IMR-90 (cell line): ENCODE results near the gene NTSR1. TPM values are rescaled to one million over a fixed set of nuclear protein-coding genes. Genes with fewer than 3 reads are reported as not detected.

Experiments used
- ATAC-seq: fragments of 200-7000 bp; cut with Tn5 transposase; 2 replicates; pipeline ENCODE4 v1.9.1; 2020; ENCODE audit warnings: low read depth, mild to moderate bottlenecking, moderate library complexity
- BruUV-seq: library from RNA; stranded (reverse); fragments of 400-500 nt; replicated peaks from 2 replicates; lab custom pipeline; 2021; lab: Mats Ljungman, UMichigan
- CTCF ChIA-PET: fragments of 300-600 bp; formaldehyde crosslinking; extraction: SDS; loops from one replicate; lab custom pipeline; 2021; ENCODE audit warnings: antibody characterized with exemption; lab: Yijun Ruan, JAX
- POLR2A ChIA-PET: fragments of 300-600 bp; sonication (Branson Sonifier 250); formaldehyde crosslinking; loops from one replicate; lab custom pipeline; 2022; ENCODE audit warnings: antibody characterized with exemption; ENCODE audit not compliant: unreplicated experiment; lab: Charles Lee
- DNase-seq: peaks from one replicate; pipeline ENCODE4 v3.0.0; 2013
- H2AFZ ChIP-seq: replicated peaks from 2 replicates; pipeline ENCODE3; 2013; ENCODE audit warnings: low read length, mild to moderate bottlenecking; ENCODE audit not compliant: poor library complexity
- H2AK5ac ChIP-seq: 2 replicates; pipeline ENCODE4 v1.6.1; 2013; ENCODE audit warnings: low read depth, low read length, inconsistent platforms
- H2AK9ac ChIP-seq: replicated peaks from 2 replicates; pipeline ENCODE3; 2013; ENCODE audit warnings: mild to moderate bottlenecking, low read depth, low read length, moderate library complexity; ENCODE audit not compliant: poor library complexity
- H2BK120ac ChIP-seq: 2 replicates; pipeline ENCODE4 v1.6.1; 2013; ENCODE audit warnings: low read depth, low read length, inconsistent platforms
- H2BK15ac ChIP-seq: 3 replicates; pipeline ENCODE4 v1.6.1; 2013; ENCODE audit warnings: low read depth, low read length, inconsistent platforms
- H2BK20ac ChIP-seq: 2 replicates; pipeline ENCODE4 v1.6.1; 2013; ENCODE audit warnings: low read depth, mild to moderate bottlenecking, inconsistent platforms, low read length, moderate library complexity
- H2BK5ac ChIP-seq: 2 replicates; pipeline ENCODE4 v1.6.1; 2013; ENCODE audit warnings: mild to moderate bottlenecking, low read depth, low read length, inconsistent platforms; ENCODE audit not compliant: poor library complexity, severe bottlenecking
- H3K14ac ChIP-seq: replicated peaks from 2 replicates; pipeline ENCODE4 v1.6.1; 2013; ENCODE audit warnings: low read depth, low read length, inconsistent platforms
- H3K18ac ChIP-seq: 2 replicates; pipeline ENCODE4 v1.6.1; 2013; ENCODE audit warnings: low read depth, low read length, control low read depth
- H3K23ac ChIP-seq: 2 replicates; pipeline ENCODE4 v1.6.1; 2013; ENCODE audit warnings: low read depth, low read length, inconsistent platforms
- H3K27ac ChIP-seq: 2 replicates; pipeline ENCODE4 v1.5.1; 2013; ENCODE audit warnings: mild to moderate bottlenecking, control low read depth, low read length; ENCODE audit not compliant: insufficient read depth
- H3K27me3 ChIP-seq: 2 replicates; pipeline ENCODE4 v1.6.1; 2013; ENCODE audit warnings: low read length; ENCODE audit not compliant: control insufficient read depth, insufficient read depth
- H3K36me3 ChIP-seq: 2 replicates; pipeline ENCODE4 v1.6.1; 2013; ENCODE audit warnings: low read length, mixed read lengths; ENCODE audit not compliant: control insufficient read depth, insufficient read depth
- H3K4ac ChIP-seq: 2 replicates; pipeline ENCODE4 v1.6.1; 2013; ENCODE audit warnings: low read depth, low read length, inconsistent platforms
- H3K4me1 ChIP-seq: 2 replicates; pipeline ENCODE4 v1.6.1; 2013; ENCODE audit warnings: low read length, mixed read lengths; ENCODE audit not compliant: control insufficient read depth, insufficient read depth
- H3K4me2 ChIP-seq: 2 replicates; pipeline ENCODE4 v1.6.1; 2013; ENCODE audit warnings: low read depth, mild to moderate bottlenecking, control low read depth, low read length, moderate library complexity
- H3K4me3 ChIP-seq: 2 replicates; pipeline ENCODE4 v1.5.1; 2013; ENCODE audit warnings: low read depth, mild to moderate bottlenecking, control low read depth, low read length, moderate library complexity; ENCODE audit not compliant: insufficient read depth
- H3K56ac ChIP-seq: 2 replicates; pipeline ENCODE4 v1.6.1; 2013; ENCODE audit warnings: low read length, inconsistent platforms; ENCODE audit not compliant: insufficient read depth; ENCODE audit errors: extremely low read depth
- H3K79me1 ChIP-seq, 2 experiments: 2 replicates each; pipeline ENCODE4 v1.6.1; 2013; ENCODE audit warnings: low read length in 2 of 2, inconsistent platforms in 1 of 2, low read depth in 1 of 2
- H3K9ac ChIP-seq: 2 replicates; pipeline ENCODE4 v1.6.1; 2013; ENCODE audit warnings: low read depth, low read length, control low read depth
- H3K9me1 ChIP-seq: 2 replicates; pipeline ENCODE4 v1.6.1; 2013; ENCODE audit warnings: low read length, inconsistent platforms; ENCODE audit not compliant: insufficient read depth
- H3K9me3 ChIP-seq: 2 replicates; pipeline ENCODE4 v1.6.1; 2013; ENCODE audit warnings: low read length; ENCODE audit not compliant: control insufficient read depth, insufficient read depth
- H4K20me1 ChIP-seq: 2 replicates; pipeline ENCODE4 v1.6.1; 2013; ENCODE audit warnings: low read length, inconsistent platforms; ENCODE audit not compliant: insufficient read depth
- H4K5ac ChIP-seq: 2 replicates; pipeline ENCODE4 v1.6.1; 2013; ENCODE audit warnings: mild to moderate bottlenecking, low read depth, low read length, control low read depth
- H4K8ac ChIP-seq, 2 experiments: 2 replicates each; pipeline ENCODE4 v1.6.1; 2013; ENCODE audit warnings: low read depth in 2 of 2, low read length in 2 of 2, control low read depth in 1 of 2, inconsistent platforms in 1 of 2
- H4K91ac ChIP-seq: 2 replicates; pipeline ENCODE4 v1.6.1; 2013; ENCODE audit warnings: low read depth, low read length, inconsistent platforms; ENCODE audit not compliant: insufficient read depth
- FOS ChIP-seq: fragments of 150-350 bp; IDR thresholded peaks from 2 replicates; pipeline ENCODE4 v1.6.1; 2016; ENCODE audit warnings: low read depth, low read length
- MAZ ChIP-seq: IDR thresholded peaks from 2 replicates; pipeline ENCODE4 v1.6.1; 2012; ENCODE audit warnings: low read depth, mild to moderate bottlenecking, low read length, improper control_type of control experiment, moderate library complexity, borderline replicate concordance
- MXI1 ChIP-seq: IDR thresholded peaks from 2 replicates; pipeline ENCODE4 v1.6.1; 2012; ENCODE audit warnings: low read depth, mild to moderate bottlenecking, low read length, moderate library complexity, borderline replicate concordance
- RCOR1 ChIP-seq: IDR thresholded peaks from 2 replicates; pipeline ENCODE4 v1.6.1; 2012; ENCODE audit warnings: mild to moderate bottlenecking, low read length, improper control_type of control experiment; ENCODE audit not compliant: insufficient replicate concordance
- SMC3 ChIP-seq: fragments of 150-350 bp; IDR thresholded peaks from 2 replicates; pipeline ENCODE4 v1.6.1; 2016; ENCODE audit warnings: low read depth, mild to moderate bottlenecking, antibody characterized with exemption, low read length, moderate library complexity
- USF2 ChIP-seq: fragments of 150-350 bp; IDR thresholded peaks from 2 replicates; pipeline ENCODE4 v1.6.1; 2017; ENCODE audit warnings: mild to moderate bottlenecking, antibody characterized with exemption, low read length, low read depth
- WGBS, 2 experiments: methylation state at CpG; one replicate each; pipeline versions ENCODE4 v1.1.5 to v1.1.7; 2013; ENCODE audit warnings: missing lambda C conversion rate in 2 of 2; ENCODE audit not compliant: insufficient read length in 1 of 2; ENCODE audit errors: extremely low coverage in 2 of 2; 5-methylcytosine and 5-hydroxymethylcytosine counted together
- dilution Hi-C: fragments of 300-500 bp; cut with HindIII; formaldehyde crosslinking; loops from one replicate; pipeline ENCODE4 v1.14.3; 2018; ENCODE audit warnings: low sequenced_read_pairs; ENCODE audit not compliant: unreplicated experiment
- in situ Hi-C: fragments of 300-500 bp; cut with MboI; formaldehyde crosslinking; loops from 3 replicates; pipeline ENCODE4 v1.14.3; 2019; ENCODE audit warnings: low sequenced_read_pairs, inconsistent platforms, mixed read lengths
- intact Hi-C: fragments of 100-400 bp; cut with micrococcal nuclease; formaldehyde crosslinking; loops from 2 replicates; pipeline ENCODE4 v1.10.0; 2022
- polyA plus RNA-seq, 3 experiments: library from polyadenylated mRNA; depleted of rRNA; stranded (reverse); fragments of >200 nt; gene quantifications; 2 replicates each; pipeline ENCODE4 v1.2.3, GENCODE V29; 2012; ENCODE audit warnings: low replicate concordance in 1 of 3
- total RNA-seq: library from RNA; depleted of rRNA; stranded (reverse); fragments of >200 nt; gene quantifications from 2 replicates; pipeline ENCODE4 v1.2.3, GENCODE V29; 2012

The NTSR1 gene
- total and polyA plus RNA-seq, 2 of the 4 experiments (the other 2 are of a cell fraction), result 0.54 to 1.8 TPM

GRCh38 chr20:62697468-62697912 lies 11.1 kb upstream of the NTSR1 start:
- ChIA-PET CTCF (no interaction called here), POLR2A (no interaction called here)
- Histone ChIP-seq H3K4me3 (no peak overlapping the region), H4K5ac (no peak overlapping the region), H3K27me3 (peaks cover 33% of the 10 kb centered on the region), H3K9me3 (no peaks in the 10 kb centered on the region), H4K91ac (no peak overlapping the region), H2AFZ (no peak overlapping the region), H2BK15ac (no peak overlapping the region), H2BK120ac (no peak overlapping the region), H3K4ac (no peak overlapping the region), H4K20me1 (no peaks in the 10 kb centered on the region), H3K9me1 (no peaks in the 10 kb centered on the region), H3K14ac (no peak overlapping the region), H3K4me1 (no peaks in the 10 kb centered on the region), H3K79me1 (no peaks in the 10 kb centered on the region), H2BK20ac (no peak overlapping the region), H3K4me2 (no peak overlapping the region), H2AK5ac (no peak overlapping the region), H3K56ac (no peak overlapping the region), H4K8ac (no peak overlapping the region), H3K27ac (no peak overlapping the region), H3K23ac (no peak overlapping the region), H2AK9ac (no peak overlapping the region), H2BK5ac (no peak overlapping the region), H3K18ac (no peak overlapping the region), H3K36me3 (no peaks in the 10 kb centered on the region), H3K9ac (no peak overlapping the region)
- no TSS peak for BruUV-seq
- whole genome bisulfite sequencing, 2 experiments, result 86% methylated on average over 8 of the region's 11 CpGs; no CpG with 5 or more reads in 1 of the 2 experiments
- intact Hi-C loops (no loop called here), in situ Hi-C loops (loop anchor here (25.0 kb wide), 1 partner anchor 315 kb away; the partner anchor contains the start of gene BHLHE23), dilution Hi-C loops (no loop called here)
- DNase-seq, result no peak
- no peak for ATAC-seq
- TF ChIP-seq MXI1 (no peak), FOS (no peak), SMC3 (no peak), USF2 (no peak), RCOR1 (no peak), MAZ (no peak)
